ENCODE results near the gene SLC4A9.

The SLC4A9 gene

GRCh38 chr5:140367256-140368013, 7.4 kb downstream of the SLC4A9 start:
- Histone ChIP-seq H3K9ac (ENCODE audit: low read depth in 1 of 2, low read length in 2 of 2) (no peak overlapping the region), H3K4me1 (ENCODE audit: control insufficient read depth in 2 of 2, insufficient read depth in 2 of 2, low read length in 2 of 2) (peaks cover 21 to 43% of the 10 kb centered on the region in 2 donors), H3K27ac (ENCODE audit: low read depth in 2 of 2, low read length in 2 of 2) (peak overlapping the region; percentile 16 to 34), H3K9me3 (ENCODE audit: control insufficient read depth in 2 of 2, low read length in 2 of 2) (no peaks in the 10 kb centered on the region), H3K36me3 (ENCODE audit: control insufficient read depth in 2 of 2, insufficient read depth in 2 of 2, low read length in 2 of 2) (no peaks in the 10 kb centered on the region), H3K27me3 (ENCODE audit: control insufficient read depth in 2 of 2, insufficient read depth in 2 of 2, low read length in 2 of 2) (no peaks in the 10 kb centered on the region), H3K4me3 (ENCODE audit: low read length in 2 of 2) (no peak overlapping the region)

GRCh38 chr5:140371356-140372151, 11.6 kb downstream of the SLC4A9 start:
- H3K9me3 ChIP-seq (ENCODE audit: control insufficient read depth in 2 of 2, low read length in 2 of 2): no peaks in the 10 kb centered on the region
- H3K27me3 ChIP-seq (ENCODE audit: control insufficient read depth in 2 of 2, insufficient read depth in 2 of 2, low read length in 2 of 2): no peaks in the 10 kb centered on the region
- H3K4me1 ChIP-seq (ENCODE audit: control insufficient read depth in 2 of 2, insufficient read depth in 2 of 2, low read length in 2 of 2): peaks cover 19 to 36% of the 10 kb centered on the region in 2 donors
- H3K36me3 ChIP-seq (ENCODE audit: control insufficient read depth in 2 of 2, insufficient read depth in 2 of 2, low read length in 2 of 2): no peaks in the 10 kb centered on the region
- no peak overlapping the region for H3K4me3 ChIP-seq (ENCODE audit: low read length in 2 of 2)
- peak overlapping the region; percentile 64 to 67 for H3K27ac ChIP-seq (ENCODE audit: low read depth in 2 of 2, low read length in 2 of 2)
- H3K9ac ChIP-seq (ENCODE audit: low read depth in 1 of 2, low read length in 2 of 2): no peak overlapping the region

DNA sequence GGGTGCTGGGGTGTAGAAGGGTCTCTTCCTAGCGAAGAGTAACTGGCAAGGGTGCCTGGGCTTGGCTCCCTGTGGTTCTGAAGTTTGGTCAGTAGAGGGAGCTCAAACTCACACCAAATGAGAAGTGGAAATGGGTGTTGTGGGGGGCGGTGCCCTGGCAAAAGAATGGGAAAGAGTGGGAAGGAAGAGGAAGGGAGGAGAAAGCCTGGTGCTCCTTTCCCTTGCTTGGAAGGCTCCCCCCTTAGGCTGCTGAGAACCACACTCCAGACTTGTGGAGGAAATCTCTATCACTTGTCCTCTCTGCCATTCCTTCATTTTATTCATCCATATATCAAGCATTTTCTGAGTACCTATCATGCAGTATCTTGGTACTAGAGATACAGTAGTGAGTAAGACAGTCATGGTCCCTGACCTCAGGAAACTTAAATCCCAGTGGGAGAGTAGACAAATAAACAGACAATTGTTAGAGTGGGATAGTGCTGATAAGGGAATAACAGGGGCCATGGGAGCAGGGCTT, 13.0 kb downstream of the SLC4A9 start:
- Histone ChIP-seq H3K27ac (ENCODE audit: low read depth in 2 of 2, low read length in 2 of 2) (no peak overlapping the region), H3K36me3 (ENCODE audit: control insufficient read depth in 2 of 2, insufficient read depth in 2 of 2, low read length in 2 of 2) (no peaks in the 10 kb centered on the region), H3K4me1 (ENCODE audit: control insufficient read depth in 2 of 2, insufficient read depth in 2 of 2, low read length in 2 of 2) (peaks cover 17 to 27% of the 10 kb centered on the region in 2 donors), H3K9ac (ENCODE audit: low read depth in 1 of 2, low read length in 2 of 2) (peak overlapping the region; percentile 6 to 34), H3K4me3 (ENCODE audit: low read length in 2 of 2) (no peak overlapping the region), H3K9me3 (ENCODE audit: control insufficient read depth in 2 of 2, low read length in 2 of 2) (no peaks in the 10 kb centered on the region), H3K27me3 (ENCODE audit: control insufficient read depth in 2 of 2, insufficient read depth in 2 of 2, low read length in 2 of 2) (no peaks in the 10 kb centered on the region)

DNA sequence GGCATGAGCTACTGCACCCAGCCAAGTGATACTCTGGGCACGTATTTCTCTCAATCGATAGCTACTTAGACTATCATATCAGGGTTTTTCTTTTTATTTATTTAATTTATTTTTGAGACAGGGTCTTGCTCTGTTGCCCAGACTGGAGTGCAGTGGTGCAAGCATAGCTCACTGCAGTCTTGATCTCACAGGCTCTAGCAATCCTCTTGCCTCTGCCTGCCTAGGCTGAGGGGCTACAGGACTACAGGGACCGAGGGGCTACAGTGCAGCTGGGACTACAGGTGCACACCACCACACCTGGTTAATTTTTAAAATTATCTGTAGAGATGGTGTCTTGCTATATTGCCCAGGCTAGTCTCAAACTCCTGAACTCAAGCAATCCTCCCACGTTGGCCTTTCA, 21.4 kb downstream of the SLC4A9 start:
- Histone ChIP-seq H3K36me3 (ENCODE audit: control insufficient read depth in 2 of 2, insufficient read depth in 2 of 2, low read length in 2 of 2) (no peaks in the 10 kb centered on the region), H3K27me3 (ENCODE audit: control insufficient read depth in 2 of 2, insufficient read depth in 2 of 2, low read length in 2 of 2) (no peaks in the 10 kb centered on the region), H3K9me3 (ENCODE audit: control insufficient read depth in 2 of 2, low read length in 2 of 2) (no peaks in the 10 kb centered on the region)

DNA sequence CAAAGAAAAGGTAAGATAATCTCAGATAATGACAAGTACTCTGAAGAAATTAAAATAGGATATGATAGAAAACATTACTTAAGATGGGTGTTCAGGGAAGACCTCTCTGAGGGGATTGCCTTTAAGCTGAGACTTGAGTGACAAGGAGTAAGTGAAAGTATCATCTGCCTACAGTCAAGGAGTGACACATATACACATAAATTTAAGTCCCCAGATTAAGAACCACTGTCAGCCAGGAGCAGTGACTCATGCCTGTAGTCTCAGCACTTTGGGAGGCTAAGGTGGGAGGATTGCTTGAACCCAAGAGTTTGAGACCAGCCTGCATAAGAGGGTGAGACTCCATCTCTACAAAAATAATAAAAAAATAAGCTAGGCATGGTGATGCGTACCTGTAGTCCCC, 22.0 kb downstream of the SLC4A9 start:
- Histone ChIP-seq H3K27ac (ENCODE audit: low read depth in 2 of 2, low read length in 2 of 2) (no peak overlapping the region), H3K4me3 (ENCODE audit: low read length in 2 of 2) (no peak overlapping the region)

More for the DNA sequence above, 21.4 kb downstream of the SLC4A9 start:
- Histone ChIP-seq H3K4me3 (ENCODE audit: low read length in 2 of 2) (no peak overlapping the region), H3K9ac (ENCODE audit: low read depth in 1 of 2, low read length in 2 of 2) (no peak overlapping the region), H3K27ac (ENCODE audit: low read depth in 2 of 2, low read length in 2 of 2) (no peak overlapping the region), H3K4me1 (ENCODE audit: control insufficient read depth in 2 of 2, insufficient read depth in 2 of 2, low read length in 2 of 2) (peaks cover 0 to 3% of the 10 kb centered on the region in 2 donors)

DNA sequence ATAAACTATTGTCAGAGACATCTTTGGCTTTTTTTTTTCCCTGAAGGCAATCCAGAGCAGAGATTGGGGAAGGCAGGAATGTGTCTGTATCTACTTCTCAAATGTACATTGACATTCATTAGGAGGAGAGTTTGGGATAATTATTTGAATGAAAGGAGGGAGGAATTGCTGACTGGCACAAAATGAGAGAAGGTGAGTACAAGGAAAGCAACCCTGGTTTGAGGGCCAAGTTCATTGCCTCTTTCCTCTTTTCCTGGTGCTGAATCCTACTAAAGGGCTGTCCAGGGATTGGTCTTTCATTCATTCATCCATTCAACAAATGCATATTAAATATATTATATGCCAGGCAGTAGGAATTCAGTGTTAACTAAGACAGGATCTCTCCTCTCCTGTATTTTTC, 22.9 kb downstream of the SLC4A9 start:
- Histone ChIP-seq H3K9ac (ENCODE audit: low read depth in 1 of 2, low read length in 2 of 2) (no peak overlapping the region), H3K27ac (ENCODE audit: low read depth in 2 of 2, low read length in 2 of 2) (no peak overlapping the region), H3K9me3 (ENCODE audit: control insufficient read depth in 2 of 2, low read length in 2 of 2) (no peaks in the 10 kb centered on the region), H3K4me3 (ENCODE audit: low read length in 2 of 2) (no peak overlapping the region), H3K4me1 (ENCODE audit: control insufficient read depth in 2 of 2, insufficient read depth in 2 of 2, low read length in 2 of 2) (peaks cover 0 to 3% of the 10 kb centered on the region in 2 donors), H3K36me3 (ENCODE audit: control insufficient read depth in 2 of 2, insufficient read depth in 2 of 2, low read length in 2 of 2) (no peaks in the 10 kb centered on the region), H3K27me3 (ENCODE audit: control insufficient read depth in 2 of 2, insufficient read depth in 2 of 2, low read length in 2 of 2) (no peaks in the 10 kb centered on the region)

More for the DNA sequence above, 22.0 kb downstream of the SLC4A9 start:
- no peaks in the 10 kb centered on the region for H3K9me3 ChIP-seq (ENCODE audit: control insufficient read depth in 2 of 2, low read length in 2 of 2)
- H3K27me3 ChIP-seq (ENCODE audit: control insufficient read depth in 2 of 2, insufficient read depth in 2 of 2, low read length in 2 of 2): no peaks in the 10 kb centered on the region
- peaks cover 0 to 3% of the 10 kb centered on the region in 2 donors for H3K4me1 ChIP-seq (ENCODE audit: control insufficient read depth in 2 of 2, insufficient read depth in 2 of 2, low read length in 2 of 2)
- H3K9ac ChIP-seq (ENCODE audit: low read depth in 1 of 2, low read length in 2 of 2): no peak overlapping the region
- H3K36me3 ChIP-seq (ENCODE audit: control insufficient read depth in 2 of 2, insufficient read depth in 2 of 2, low read length in 2 of 2): no peaks in the 10 kb centered on the region

GRCh38 chr5:140383300-140383699, 23.3 kb downstream of the SLC4A9 start:
- no peaks in the 10 kb centered on the region for H3K36me3 ChIP-seq (ENCODE audit: control insufficient read depth in 2 of 2, insufficient read depth in 2 of 2, low read length in 2 of 2)
- no peak overlapping the region for H3K9ac ChIP-seq (ENCODE audit: low read depth in 1 of 2, low read length in 2 of 2)
- peak overlapping the region in 1 of 2 donors; percentile 3 for H3K27ac ChIP-seq (ENCODE audit: low read depth in 2 of 2, low read length in 2 of 2)
- no peaks in the 10 kb centered on the region for H3K27me3 ChIP-seq (ENCODE audit: control insufficient read depth in 2 of 2, insufficient read depth in 2 of 2, low read length in 2 of 2)
- no peaks in the 10 kb centered on the region for H3K9me3 ChIP-seq (ENCODE audit: control insufficient read depth in 2 of 2, low read length in 2 of 2)
- H3K4me1 ChIP-seq (ENCODE audit: control insufficient read depth in 2 of 2, insufficient read depth in 2 of 2, low read length in 2 of 2): peaks cover 0 to 3% of the 10 kb centered on the region in 2 donors
- no peak overlapping the region for H3K4me3 ChIP-seq (ENCODE audit: low read length in 2 of 2)

DNA sequence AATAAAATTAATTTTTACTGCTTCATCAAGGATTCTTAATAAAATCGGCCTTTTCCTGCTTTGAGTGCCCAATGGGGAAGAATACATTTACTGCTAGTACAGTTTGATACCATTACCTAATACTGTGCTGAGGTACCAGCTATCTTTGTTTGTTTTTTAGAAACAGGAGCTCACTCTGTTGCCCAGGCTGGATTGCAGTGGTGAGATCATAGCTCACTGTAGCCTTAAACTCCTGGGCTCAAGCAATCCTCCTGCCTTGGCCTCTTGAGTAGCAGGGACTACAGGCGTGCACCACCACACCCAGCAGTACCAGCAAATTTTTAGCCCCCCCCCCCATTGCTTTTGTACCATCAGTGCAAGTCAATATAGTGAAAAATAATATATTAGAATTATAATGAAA, 28.1 kb downstream of the SLC4A9 start:
- Histone ChIP-seq H3K4me1 (ENCODE audit: control insufficient read depth in 2 of 2, insufficient read depth in 2 of 2, low read length in 2 of 2) (peaks cover 0 to under 1% of the 10 kb centered on the region in 2 donors), H3K27ac (ENCODE audit: low read depth in 2 of 2, low read length in 2 of 2) (no peak overlapping the region), H3K9ac (ENCODE audit: low read depth in 1 of 2, low read length in 2 of 2) (no peak overlapping the region), H3K9me3 (ENCODE audit: control insufficient read depth in 2 of 2, low read length in 2 of 2) (no peaks in the 10 kb centered on the region), H3K36me3 (ENCODE audit: control insufficient read depth in 2 of 2, insufficient read depth in 2 of 2, low read length in 2 of 2) (no peaks in the 10 kb centered on the region), H3K27me3 (ENCODE audit: control insufficient read depth in 2 of 2, insufficient read depth in 2 of 2, low read length in 2 of 2) (no peaks in the 10 kb centered on the region), H3K4me3 (ENCODE audit: low read length in 2 of 2) (no peak overlapping the region)

DNA sequence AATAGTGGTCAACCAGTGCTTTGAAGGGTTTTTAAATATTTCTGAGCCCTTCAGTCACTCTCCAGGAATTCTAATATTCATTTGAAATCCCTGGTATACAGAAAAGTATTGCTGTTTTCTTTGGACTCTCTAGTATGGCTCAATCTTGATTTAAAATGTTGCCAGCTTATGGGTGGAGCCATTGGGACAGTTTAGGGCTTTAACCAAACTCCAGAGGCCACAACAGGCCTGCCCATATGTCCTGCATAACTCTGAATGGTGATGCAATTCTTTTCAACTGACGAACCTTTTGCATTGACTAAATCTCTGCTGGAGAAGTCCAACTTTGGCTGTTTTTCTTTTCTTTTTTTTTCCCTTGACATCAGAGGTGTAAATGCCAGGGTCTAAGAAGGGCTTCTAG, 31.3 kb downstream of the SLC4A9 start:
- Histone ChIP-seq H3K4me3 (ENCODE audit: low read length in 2 of 2) (no peak overlapping the region), H3K9ac (ENCODE audit: low read depth in 1 of 2, low read length in 2 of 2) (no peak overlapping the region), H3K4me1 (ENCODE audit: control insufficient read depth in 2 of 2, insufficient read depth in 2 of 2, low read length in 2 of 2) (no peaks in the 10 kb centered on the region), H3K9me3 (ENCODE audit: control insufficient read depth in 2 of 2, low read length in 2 of 2) (no peaks in the 10 kb centered on the region), H3K36me3 (ENCODE audit: control insufficient read depth in 2 of 2, insufficient read depth in 2 of 2, low read length in 2 of 2) (no peaks in the 10 kb centered on the region), H3K27ac (ENCODE audit: low read depth in 2 of 2, low read length in 2 of 2) (no peak overlapping the region), H3K27me3 (ENCODE audit: control insufficient read depth in 2 of 2, insufficient read depth in 2 of 2, low read length in 2 of 2) (no peaks in the 10 kb centered on the region)

GRCh38 chr5:140391732-140392131, 31.7 kb downstream of the SLC4A9 start:
- Histone ChIP-seq H3K9ac (ENCODE audit: low read depth in 1 of 2, low read length in 2 of 2) (no peak overlapping the region), H3K27ac (ENCODE audit: low read depth in 2 of 2, low read length in 2 of 2) (no peak overlapping the region)

More at GRCh38 chr5:140391732-140392131, 31.7 kb downstream of the SLC4A9 start:
- no peaks in the 10 kb centered on the region for H3K4me1 ChIP-seq (ENCODE audit: control insufficient read depth in 2 of 2, insufficient read depth in 2 of 2, low read length in 2 of 2)
- no peaks in the 10 kb centered on the region for H3K9me3 ChIP-seq (ENCODE audit: control insufficient read depth in 2 of 2, low read length in 2 of 2)
- H3K36me3 ChIP-seq (ENCODE audit: control insufficient read depth in 2 of 2, insufficient read depth in 2 of 2, low read length in 2 of 2): no peaks in the 10 kb centered on the region
- H3K4me3 ChIP-seq (ENCODE audit: low read length in 2 of 2): no peak overlapping the region
- no peaks in the 10 kb centered on the region for H3K27me3 ChIP-seq (ENCODE audit: control insufficient read depth in 2 of 2, insufficient read depth in 2 of 2, low read length in 2 of 2)

Data from mucosa of rectum (tissue), 2 donors.